HL-60 (cell line): ENCODE results near the gene KRT15.

Experiments used
- DNase-seq, 2 experiments: peaks; one replicate each; pipeline ENCODE4 v3.0.0-alpha.2; 2010 to 2020; ENCODE audit warnings: low read depth in 1 of 2, low spot score in 1 of 2
- H3K27ac ChIP-seq: fragments of 250-450 bp; sonication (Bioruptor Pico); replicated peaks from 2 replicates; pipeline ENCODE4 v1.5.1; 2020; ENCODE audit warnings: mild to moderate bottlenecking, moderate library complexity
- H3K27me3 ChIP-seq: fragments of 250-450 bp; sonication (Bioruptor Pico); 2 replicates; pipeline ENCODE4 v1.5.1; 2021; ENCODE audit warnings: mild to moderate bottlenecking, moderate library complexity; ENCODE audit not compliant: insufficient read depth, poor library complexity, severe bottlenecking
- H3K4me3 ChIP-seq: replicated peaks from 2 replicates; pipeline ENCODE4 v1.5.1; 2011; ENCODE audit warnings: mild to moderate bottlenecking, control low read depth, low read length; ENCODE audit not compliant: insufficient read depth
- CTCF ChIP-seq: IDR thresholded peaks from one replicate; pipeline ENCODE4 v1.5.1; 2011; ENCODE audit warnings: low read length, control low read depth, inconsistent platforms; ENCODE audit not compliant: insufficient read depth
- GABPA ChIP-seq: IDR thresholded peaks from 2 replicates; pipeline ENCODE4 v1.6.1; 2012; ENCODE audit warnings: low read depth
- POLR2AphosphoS5 ChIP-seq: IDR thresholded peaks from 2 replicates; pipeline ENCODE4 v1.6.1; 2012; ENCODE audit warnings: low read depth
- REST ChIP-seq: IDR thresholded peaks from 2 replicates; pipeline ENCODE4 v1.6.1; 2012; ENCODE audit warnings: low read depth; ENCODE audit not compliant: insufficient replicate concordance
- SPI1 ChIP-seq: IDR thresholded peaks from 2 replicates; pipeline ENCODE4 v1.6.1; 2012; ENCODE audit warnings: low read depth, mild to moderate bottlenecking, borderline replicate concordance

The KRT15 gene

DNA sequence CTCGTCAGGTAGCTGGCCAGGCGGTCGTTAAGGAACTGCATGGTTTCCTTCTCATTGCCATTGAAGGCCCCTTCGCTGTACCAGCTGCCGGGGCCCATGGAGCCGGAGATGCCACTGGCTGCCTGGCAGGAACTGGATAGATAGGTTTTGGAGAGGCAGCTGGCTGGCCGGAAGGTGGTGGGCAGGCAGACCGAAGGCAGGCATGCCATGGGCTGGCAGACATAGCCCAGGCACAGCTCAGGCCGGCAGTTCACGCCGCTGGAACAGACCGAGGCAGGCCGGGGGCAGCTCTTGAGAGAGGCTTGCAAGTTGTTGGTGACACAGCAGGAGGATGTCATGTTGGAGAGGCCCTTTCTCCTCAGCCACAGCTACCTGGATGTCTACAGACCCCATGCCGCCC is 51.7 kb downstream of the KRT15 start, which contains the start of gene KRT32:
Gene KRT32, minus strand, starts transcription at position 399 of the 400 bp plus-strand sequence. Its CDS starts 61 bp downstream, at position 338.
- no peak for DNase-seq
- Histone ChIP-seq H3K27ac (no peak within 1 kb of the TSS), H3K27me3 (no peaks in the 10 kb centered on the region), H3K4me3 (no peak within 1 kb of the TSS)
- TF ChIP-seq CTCF = no peak
- TF ChIP-seq GABPA = no peak
- TF ChIP-seq POLR2AphosphoS5 = no peak
- TF ChIP-seq REST = no peak
- no peak for TF ChIP-seq SPI1

DNA sequence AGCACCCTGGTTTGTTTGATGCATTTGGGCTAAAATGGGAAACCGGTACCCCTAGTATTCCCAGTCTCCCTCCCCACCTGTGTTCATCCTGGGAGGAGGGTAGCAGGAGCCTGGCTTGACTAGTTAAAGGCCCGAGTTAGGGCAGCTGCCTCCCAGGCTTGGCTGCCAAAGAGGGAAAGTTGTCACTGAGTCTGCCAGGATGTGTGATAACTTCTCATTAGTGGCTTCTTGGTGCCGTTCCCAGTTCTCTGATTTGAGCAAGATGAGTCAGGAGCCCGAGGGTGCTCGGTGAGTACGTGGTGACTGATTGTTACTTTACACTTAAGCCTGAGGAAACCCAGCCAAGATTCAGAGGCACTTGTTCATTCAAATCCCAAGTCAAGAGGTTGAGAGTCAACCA is 54.0 kb downstream of the KRT15 start:
- no peak overlapping the region for H3K4me3 ChIP-seq
- DNase-seq = no peak
- H3K27ac ChIP-seq = no peak overlapping the region
- TF ChIP-seq REST (no peak), SPI1 (no peak), POLR2AphosphoS5 (no peak), CTCF (no peak), GABPA (no peak)
- H3K27me3 ChIP-seq = no peaks in the 10 kb centered on the region

DNA sequence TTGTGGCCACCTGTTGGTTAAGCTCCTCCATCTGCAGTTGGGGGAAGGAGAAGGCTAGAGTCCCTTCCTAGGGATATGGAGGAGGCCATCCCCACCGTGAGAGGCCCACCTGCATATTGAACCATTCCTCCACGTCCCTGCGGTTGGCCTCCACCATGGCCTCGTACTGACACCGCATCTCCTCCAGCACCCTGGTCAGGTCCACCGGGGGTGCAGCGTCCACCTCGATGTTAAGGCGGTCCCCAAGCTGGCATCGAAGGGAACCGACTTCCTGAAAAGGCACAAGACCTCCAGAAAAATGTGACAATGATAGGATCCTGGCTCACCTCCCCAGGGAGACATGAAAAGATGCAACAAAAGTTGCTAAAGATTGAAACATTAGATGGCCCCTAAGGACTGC is 54.5 kb downstream of the KRT15 start:
- Histone ChIP-seq H3K27me3 (no peaks in the 10 kb centered on the region), H3K27ac (no peak overlapping the region), H3K4me3 (no peak overlapping the region)
- no peak for TF ChIP-seq POLR2AphosphoS5
- no peak for TF ChIP-seq CTCF
- TF ChIP-seq GABPA = no peak
- no peak for TF ChIP-seq REST
- no peak for TF ChIP-seq SPI1
- DNase-seq = no peak
